A549 (cell line): Measurements from ENCODE around the gene MTHFD2L. TPM values are rescaled to one million over a fixed set of nuclear protein-coding genes. Genes with fewer than 3 reads are reported as not detected.
A peak's percentile ranks its signal among the peaks of the same experiment; 100 is the strongest.

ENCODE experiments used
- ATAC-seq, 2 experiments: fragments of 200-7000 bp in 1 of 2; fragments of >200 bp in 1 of 2; cut with Nextera tagmentation in 1 of 2; cut with Tn5 transposase in 1 of 2; 3 replicates each; pipeline versions ENCODE4 v1.8.0 to v1.9.1; 2018 to 2020; ENCODE audit warnings: mild to moderate bottlenecking in 1 of 2, moderate library complexity in 1 of 2
- CTCF ChIA-PET: fragments of 300-600 bp; sonication (Branson Sonifier 250); formaldehyde crosslinking; extraction: SDS; loops from one replicate; lab custom pipeline; 2021; ENCODE audit warnings: antibody characterized with exemption, inconsistent platforms; lab: Yijun Ruan, JAX
- POLR2A ChIA-PET: fragments of 350-600 bp; formaldehyde crosslinking; extraction: SDS; loops from one replicate; lab custom pipeline; 2021; ENCODE audit warnings: antibody characterized with exemption, inconsistent platforms; lab: Yijun Ruan, JAX
- DNase-seq, 2 experiments: peaks; one replicate each; pipeline versions ENCODE4 v3.0.0 to v3.0.0-alpha.2; 2011 to 2016; ENCODE audit warnings: low read depth in 1 of 2, low spot score in 1 of 2
- FAIRE-seq: peaks from 2 replicates; lab custom pipeline; 2011; peaks lifted over from hg19 to GRCh38; lab: Jason Lieb, UNC
- H3K27ac ChIP-seq, 2 experiments: fragments of >200 bp; sonication (Bioruptor Twin); formaldehyde crosslinking; 3 replicates each; pipeline ENCODE4 v1.5.1; 2016 to 2017
- H3K4me1 ChIP-seq: fragments of >200 bp; sonication (Bioruptor Twin); formaldehyde crosslinking; 3 replicates; pipeline ENCODE4 v1.6.1; 2016
- H3K4me2 ChIP-seq: fragments of >200 bp; sonication (Bioruptor Twin); formaldehyde crosslinking; 3 replicates; pipeline ENCODE4 v1.6.1; 2016
- H3K4me3 ChIP-seq: fragments of >200 bp; sonication (Bioruptor Twin); formaldehyde crosslinking; 3 replicates; pipeline ENCODE4 v1.5.1; 2016
- H3K9me3 ChIP-seq: fragments of >200 bp; sonication (Bioruptor Twin); formaldehyde crosslinking; 3 replicates; pipeline ENCODE4 v1.6.1; 2016
- BHLHE40 ChIP-seq: IDR thresholded peaks from 2 replicates; pipeline ENCODE4 v1.6.1; 2012; ENCODE audit warnings: low read depth, low read length, inconsistent platforms
- CBX2 ChIP-seq: fragments of 200-600 bp; sonication (generic); IDR thresholded peaks from 2 replicates; pipeline ENCODE4 v1.6.1; 2016; ENCODE audit warnings: low read depth, mild to moderate bottlenecking, borderline replicate concordance
- EHF ChIP-seq: fragments of 250-450 bp; sonication (Bioruptor Pico); IDR thresholded peaks from 2 replicates; pipeline ENCODE4 v1.5.0; 2020; ENCODE audit warnings: mild to moderate bottlenecking
- EHMT2 ChIP-seq: fragments of 200-600 bp; sonication (generic); IDR thresholded peaks from 2 replicates; pipeline ENCODE4 v1.6.1; 2016; ENCODE audit warnings: antibody characterized with exemption, low read depth, mild to moderate bottlenecking, moderate library complexity
- EP300 ChIP-seq, 2 experiments: fragments of >200 bp; sonication (Bioruptor Twin); formaldehyde crosslinking; IDR thresholded peaks; 2 replicates in 1 of 2; 3 replicates in 1 of 2; pipeline ENCODE4 v1.6.1; 2016 to 2017
- HOXB13 ChIP-seq: fragments of 250-450 bp; sonication (Bioruptor Pico); IDR thresholded peaks from 2 replicates; pipeline ENCODE4 v1.5.0; 2020; ENCODE audit warnings: low read depth, mild to moderate bottlenecking, moderate library complexity
- JUN ChIP-seq, 2 experiments: fragments of >200 bp; sonication (Bioruptor Twin); formaldehyde crosslinking; IDR thresholded peaks; 2 replicates in 1 of 2; 3 replicates in 1 of 2; pipeline ENCODE4 v1.6.1; 2016 to 2017
- KDM1A ChIP-seq: fragments of 200-600 bp; sonication (generic); IDR thresholded peaks from 2 replicates; pipeline ENCODE4 v1.6.1; 2016; ENCODE audit warnings: low read depth, mild to moderate bottlenecking
- MAFK ChIP-seq: fragments of 450-650 bp; IDR thresholded peaks from 2 replicates; pipeline ENCODE4 v1.6.1; 2014; ENCODE audit not compliant: partially characterized antibody
- NPAS2 ChIP-seq: fragments of 250-450 bp; sonication (Bioruptor Pico); IDR thresholded peaks from 2 replicates; pipeline ENCODE4 v1.8.0; 2022; ENCODE audit warnings: mild to moderate bottlenecking, moderate library complexity, borderline replicate concordance
- PHF8 ChIP-seq: fragments of 200-600 bp; sonication (generic); IDR thresholded peaks from 2 replicates; pipeline ENCODE4 v1.6.1; 2016; ENCODE audit warnings: low read depth, mild to moderate bottlenecking, antibody characterized with exemption, moderate library complexity, borderline replicate concordance
- POLR2A ChIP-seq: IDR thresholded peaks from 2 replicates; pipeline ENCODE4 v1.6.1; 2012; ENCODE audit warnings: mild to moderate bottlenecking, low read length
- POLR2AphosphoS2 ChIP-seq: conservative IDR thresholded peaks from 2 replicates; pipeline ENCODE4 v1.6.1; 2012; ENCODE audit warnings: low read length, improper control_type of control experiment, inconsistent platforms
- SMC3 ChIP-seq: fragments of >200 bp; sonication (Bioruptor Twin); formaldehyde crosslinking; IDR thresholded peaks from 3 replicates; pipeline ENCODE4 v1.6.1; 2018; ENCODE audit warnings: inconsistent platforms
- TP53 ChIP-seq: fragments of 250-450 bp; sonication (Bioruptor Pico); IDR thresholded peaks from 2 replicates; pipeline ENCODE4 v1.5.0; 2021; ENCODE audit warnings: mild to moderate bottlenecking, moderate library complexity
- ZC3H11A ChIP-seq: fragments of 450-650 bp; IDR thresholded peaks from 2 replicates; pipeline ENCODE4 v1.6.1; 2014; ENCODE audit warnings: antibody characterized with exemption, mild to moderate bottlenecking
- WGBS: methylation state at CpG from one replicate; pipeline ENCODE4 v1.1.6; 2017; ENCODE audit errors: missing lambda C conversion rate; 5-methylcytosine and 5-hydroxymethylcytosine counted together
- polyA minus RNA-seq: library from RNA; depleted of rRNA, polyadenylated mRNA; stranded (reverse); fragments of >200 nt; gene quantifications from 2 replicates; pipeline ENCODE4 v1.2.3, GENCODE V29; 2011; rRNA and poly(A)+ RNA removed
- polyA plus RNA-seq, 4 experiments: library from polyadenylated mRNA; depleted of rRNA in 3 of 4; stranded (reverse); fragments of >200 nt; fragmentation: RNase III in 1 of 4; extraction: RNeasy Plus Mini Kit Qiagen cat#74134 plus additional on column Dnase treatment in 1 of 4; gene quantifications; 2 replicates in 3 of 4; 3 replicates in 1 of 4; pipeline ENCODE4 v1.2.3, GENCODE V29; 2011 to 2017
- TF ChIP-seq, protein P1 (sequence below): IDR thresholded peaks from 2 replicates; pipeline ENCODE4 v1.6.1; 2012
- TF ChIP-seq, protein P2 (sequence below): IDR thresholded peaks from 2 replicates; pipeline ENCODE4 v1.6.1; 2012
- TF ChIP-seq, protein P3 (sequence below): fragments of 250-450 bp; sonication (Bioruptor Pico); IDR thresholded peaks from 2 replicates; pipeline ENCODE4 v1.5.0; 2020; ENCODE audit warnings: low read depth, mild to moderate bottlenecking, moderate library complexity
- TF ChIP-seq, protein P4 (sequence below): fragments of >200 bp; sonication (Bioruptor Twin); formaldehyde crosslinking; IDR thresholded peaks from 3 replicates; pipeline ENCODE4 v1.6.1; 2016

MTHFD2L gene
- polyA plus RNA-seq (2011; rRNA removed): 13.9 and 19.3 TPM in 2 replicates
- polyA plus RNA-seq (2012; cell fraction: cytosol; rRNA removed): 4.4 TPM in 2 replicates
- polyA plus RNA-seq (2012; cell fraction: nucleus; rRNA removed): 2.8 and 4.1 TPM in 2 replicates
- polyA plus RNA-seq (2017; fragmentation: RNase III; extraction: RNeasy Plus Mini Kit Qiagen cat#74134 plus additional on column Dnase treatment): 6.3 to 9.0 TPM (median 8.5 TPM) in 3 replicates
- polyA minus RNA-seq: 9.5 and 10.2 TPM in 2 replicates

DNA sequence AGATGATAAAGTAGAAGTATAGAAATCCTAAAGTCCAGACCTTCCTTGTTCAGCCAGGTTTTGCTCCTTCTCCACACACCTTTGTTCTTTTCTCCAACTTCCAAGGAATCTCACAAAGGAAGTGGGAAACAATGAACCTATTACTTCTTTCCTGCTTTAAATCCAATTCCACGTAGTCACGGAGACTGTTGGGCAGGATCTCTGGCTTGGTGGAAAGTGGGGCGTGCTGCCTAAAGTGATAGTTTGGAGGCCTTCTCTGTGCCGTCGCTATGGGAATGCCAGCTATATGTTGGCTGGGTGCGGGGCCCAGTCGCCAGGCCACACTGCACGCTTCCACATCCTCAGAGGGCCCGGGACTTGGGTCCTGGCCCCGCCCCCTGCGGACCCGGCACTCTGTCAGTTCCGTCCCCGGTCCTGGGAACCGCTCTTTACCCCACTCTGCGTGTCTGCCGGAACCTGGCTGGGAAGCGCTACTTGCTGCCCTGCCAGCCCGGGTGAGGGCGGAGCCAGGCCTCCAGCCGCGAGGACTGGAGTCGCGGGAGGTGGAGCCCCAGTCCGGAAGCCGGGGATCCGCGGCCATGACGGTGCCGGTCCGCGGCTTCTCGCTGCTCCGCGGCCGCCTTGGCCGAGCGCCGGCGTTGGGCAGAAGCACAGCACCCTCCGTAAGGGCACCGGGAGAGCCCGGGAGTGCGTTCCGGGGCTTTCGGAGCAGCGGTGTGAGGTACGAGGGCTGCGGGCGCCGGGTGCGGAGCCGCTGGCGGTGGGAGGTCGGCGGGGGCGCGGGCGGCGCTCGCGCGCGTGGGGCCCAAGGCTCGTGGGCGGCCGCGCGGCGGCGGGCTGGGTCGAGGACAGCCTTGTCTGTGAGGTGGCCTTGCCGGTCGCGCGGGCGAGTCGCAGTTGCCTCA, at the start of gene MTHFD2L:
Gene MTHFD2L (plus strand): TSS at position 558 of the 905 bp plus-strand sequence. CDS start 21 bp downstream, at position 579.
- peaks cover 31% of the 10 kb centered on the region; the same call in 2 of the 3 replicates for H3K4me1 ChIP-seq
- TF ChIP-seq POLR2A (peak; percentile 71), KDM1A (no peak), EHF (0 out of 2 replicates have a peak, but pooled peaks have one; percentile 31), HOXB13 (CRISPR knock-in tag) (peak; percentile 35; the same call in 1 of the 2 replicates), JUN (IDR thresholded peaks at IDR 0.05) (peak in 1 of 2 experiments; percentile 82; a peak in 2 of 5 replicates), CBX2 (no peak), TP53 (CRISPR knock-in tag) (0 out of 2 replicates have a peak, but pooled peaks have one; percentile 25), NPAS2 (CRISPR knock-in tag) (no peak), PHF8 (peak; percentile 71; the same call in 1 of the 2 replicates)
- TF ChIP-seq, protein P1, sequence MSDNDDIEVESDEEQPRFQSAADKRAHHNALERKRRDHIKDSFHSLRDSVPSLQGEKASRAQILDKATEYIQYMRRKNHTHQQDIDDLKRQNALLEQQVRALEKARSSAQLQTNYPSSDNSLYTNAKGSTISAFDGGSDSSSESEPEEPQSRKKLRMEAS: peak; percentile 66
- TF ChIP-seq, protein P2, sequence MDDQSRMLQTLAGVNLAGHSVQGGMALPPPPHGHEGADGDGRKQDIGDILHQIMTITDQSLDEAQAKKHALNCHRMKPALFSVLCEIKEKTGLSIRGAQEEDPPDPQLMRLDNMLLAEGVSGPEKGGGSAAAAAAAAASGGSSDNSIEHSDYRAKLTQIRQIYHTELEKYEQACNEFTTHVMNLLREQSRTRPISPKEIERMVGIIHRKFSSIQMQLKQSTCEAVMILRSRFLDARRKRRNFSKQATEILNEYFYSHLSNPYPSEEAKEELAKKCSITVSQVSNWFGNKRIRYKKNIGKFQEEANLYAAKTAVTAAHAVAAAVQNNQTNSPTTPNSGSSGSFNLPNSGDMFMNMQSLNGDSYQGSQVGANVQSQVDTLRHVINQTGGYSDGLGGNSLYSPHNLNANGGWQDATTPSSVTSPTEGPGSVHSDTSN: 0 out of 2 replicates have a peak, but pooled peaks have one; percentile 9
- TF ChIP-seq, protein P3, sequence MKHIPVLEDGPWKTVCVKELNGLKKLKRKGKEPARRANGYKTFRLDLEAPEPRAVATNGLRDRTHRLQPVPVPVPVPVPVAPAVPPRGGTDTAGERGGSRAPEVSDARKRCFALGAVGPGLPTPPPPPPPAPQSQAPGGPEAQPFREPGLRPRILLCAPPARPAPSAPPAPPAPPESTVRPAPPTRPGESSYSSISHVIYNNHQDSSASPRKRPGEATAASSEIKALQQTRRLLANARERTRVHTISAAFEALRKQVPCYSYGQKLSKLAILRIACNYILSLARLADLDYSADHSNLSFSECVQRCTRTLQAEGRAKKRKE (CRISPR knock-in tag): no peak
- TF ChIP-seq, protein P4, sequence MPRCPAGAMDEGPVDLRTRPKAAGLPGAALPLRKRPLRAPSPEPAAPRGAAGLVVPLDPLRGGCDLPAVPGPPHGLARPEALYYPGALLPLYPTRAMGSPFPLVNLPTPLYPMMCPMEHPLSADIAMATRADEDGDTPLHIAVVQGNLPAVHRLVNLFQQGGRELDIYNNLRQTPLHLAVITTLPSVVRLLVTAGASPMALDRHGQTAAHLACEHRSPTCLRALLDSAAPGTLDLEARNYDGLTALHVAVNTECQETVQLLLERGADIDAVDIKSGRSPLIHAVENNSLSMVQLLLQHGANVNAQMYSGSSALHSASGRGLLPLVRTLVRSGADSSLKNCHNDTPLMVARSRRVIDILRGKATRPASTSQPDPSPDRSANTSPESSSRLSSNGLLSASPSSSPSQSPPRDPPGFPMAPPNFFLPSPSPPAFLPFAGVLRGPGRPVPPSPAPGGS: peak; percentile 63; the same call in 1 of the 3 replicates
- ChIA-PET CTCF (no interaction called here), POLR2A (interaction anchor here (1.0 to 2.4 kb wide), 3 partner anchors 48 to 207 kb away, joined by 5 to 8 read pairs (median 8); partner anchors contain the start of genes CXCL2 and EREG)
- H3K9me3 ChIP-seq: no peaks in the 10 kb centered on the region
- H3K27ac ChIP-seq: peak within 1 kb of the TSS; percentile 90 to 94
- peak; percentile 99 to 100 for ATAC-seq
- H3K4me3 ChIP-seq: peak within 1 kb of the TSS; percentile 72
- WGBS: 4% methylated on average over 16 of the region's 78 CpGs
- FAIRE-seq: no peak
- peak within 1 kb of the TSS; percentile 92 for H3K4me2 ChIP-seq
- peak; percentile 89 to 96 for DNase-seq

DNA sequence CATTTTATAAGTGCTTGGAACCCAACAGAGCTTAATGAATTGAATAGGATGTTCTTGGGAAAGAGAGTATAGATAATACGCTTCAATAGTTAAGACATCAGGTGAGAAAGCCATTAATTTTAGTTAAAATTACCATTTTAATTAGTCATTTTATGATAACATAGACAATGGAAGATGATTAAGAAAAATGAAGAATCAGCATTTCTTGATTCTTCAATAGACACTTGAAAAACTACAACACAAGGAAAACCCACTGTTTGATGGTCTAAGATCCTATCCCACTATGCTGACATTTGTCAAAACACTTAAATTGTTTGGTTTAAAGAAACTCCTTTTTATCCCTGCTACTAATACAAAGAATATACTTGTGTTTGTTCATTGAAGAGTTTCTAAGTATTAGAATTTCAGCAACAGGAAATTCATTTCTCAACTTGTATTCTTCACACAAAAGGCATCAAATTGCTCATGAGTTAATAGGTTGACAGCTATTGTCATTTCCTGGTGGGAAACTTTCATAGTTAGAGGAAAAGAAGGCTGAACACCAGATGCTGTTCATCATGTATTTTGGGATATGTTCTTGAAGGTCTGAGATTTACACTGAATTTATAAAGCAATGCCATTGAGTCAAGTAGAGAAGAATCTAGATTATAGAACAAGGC, 49.3 kb upstream of the MTHFD2L start:
- TF ChIP-seq EP300 (IDR thresholded peaks at IDR 0.05): no peak
- TF ChIP-seq POLR2A: no peak
- TF ChIP-seq MAFK: peak; percentile 96
- no peak for TF ChIP-seq POLR2AphosphoS2
- no peak for TF ChIP-seq EHF
- TF ChIP-seq ZC3H11A: no peak
- TF ChIP-seq BHLHE40: no peak
- TF ChIP-seq, protein P3 (CRISPR knock-in tag): 0 out of 2 replicates have a peak, but pooled peaks have one; percentile 12
- no peak for TF ChIP-seq EHMT2
- TF ChIP-seq SMC3: no peak
- Histone ChIP-seq H3K4me2 (peak overlapping the region; percentile 82), H3K4me1 (peaks cover 71% of the 10 kb centered on the region), H3K4me3 (no peak overlapping the region), H3K9me3 (peaks cover 13% of the 10 kb centered on the region; the same call in 1 of the 3 replicates), H3K27ac (peak overlapping the region; percentile 95 to 99)
- 89% methylated on average over 1 of the region's 1 CpG for WGBS
- ChIA-PET CTCF (interaction anchor here (2.2 to 2.6 kb wide), 3 partner anchors 10 to 110 kb away, joined by 9 to 18 read pairs (median 18); partner anchors contain the start of genes CXCL2 and CXCL5), POLR2A (interaction anchor here (1.1 to 4.0 kb wide), 11 partner anchors 9 to 404 kb away, joined by 3 to 129 read pairs (median 5); partner anchors contain the start of genes CXCL1, CXCL2, CXCL3 and CXCL5)
- DNase-seq (no peak), ATAC-seq (no peak), FAIRE-seq (no peak)
